CD4-positive, alpha-beta T cell treated with Interleukin-15 for 4 hours (primary cell): ENCODE data around the gene RASA3.
"Not testable (repeated sequence)": the region's sequence is repeated elsewhere in the genome, so short reads cannot be mapped to it uniquely, and the experiment has no call there.

Source experiments
- DNase-seq: peaks from one replicate; pipeline ENCODE4 v3.0.0-alpha.2; 2020; ENCODE audit warnings: low spot score

RASA3 gene

GRCh38 chr13:114127473-114128347 lies 4.7 kb downstream of the RASA3 start:
- DNase-seq: no peak

- DNase-seq: no peak
Measured at GRCh38 chr13:114126789-114127472, 5.5 kb downstream of the RASA3 start.

GRCh38 chr13:114126086-114126485 lies 6.3 kb downstream of the RASA3 start:
- DNase-seq: not testable (repeated sequence)

GRCh38 chr13:114125589-114125988 lies 6.8 kb downstream of the RASA3 start:
- no peak for DNase-seq

GRCh38 chr13:114124921-114125320 lies 7.5 kb downstream of the RASA3 start:
- peak; percentile 84 for DNase-seq

GRCh38 chr13:114124431-114124830 lies 8.0 kb downstream of the RASA3 start:
- DNase-seq: no peak

- DNase-seq: no peak
Measured at GRCh38 chr13:114123876-114124275, 8.5 kb downstream of the RASA3 start.

GRCh38 chr13:114123448-114123847 lies 9.0 kb downstream of the RASA3 start:
- no peak for DNase-seq

- DNase-seq: no peak
Measured at GRCh38 chr13:114122591-114123211, 9.7 kb downstream of the RASA3 start.

- no peak for DNase-seq
Measured at GRCh38 chr13:114122127-114122511, 10.3 kb downstream of the RASA3 start.

GRCh38 chr13:114121496-114122126 lies 10.8 kb downstream of the RASA3 start:
- no peak for DNase-seq

GRCh38 chr13:114121031-114121430 lies 11.4 kb downstream of the RASA3 start:
- DNase-seq: no peak

GRCh38 chr13:114120591-114121011 lies 11.8 kb downstream of the RASA3 start:
- no peak for DNase-seq

- no peak for DNase-seq
Measured at GRCh38 chr13:114119196-114119595, 13.2 kb downstream of the RASA3 start.

- DNase-seq: no peak
Measured at GRCh38 chr13:114118511-114119123, 13.8 kb downstream of the RASA3 start.

GRCh38 chr13:114118086-114118485 lies 14.3 kb downstream of the RASA3 start:
- DNase-seq: no peak

GRCh38 chr13:114117341-114117874 lies 15.0 kb downstream of the RASA3 start:
- DNase-seq: not testable (repeated sequence)

GRCh38 chr13:114116734-114117133 lies 15.7 kb downstream of the RASA3 start:
- no peak for DNase-seq

GRCh38 chr13:114115796-114116195 lies 16.6 kb downstream of the RASA3 start:
- DNase-seq: no peak

- no peak for DNase-seq
Measured at GRCh38 chr13:114115191-114115671, 17.2 kb downstream of the RASA3 start.

GRCh38 chr13:114114666-114115065 lies 17.8 kb downstream of the RASA3 start:
- not testable (repeated sequence) for DNase-seq
